HG03060 (cell line): ENCODE data around the gene INSIG1.

ENCODE experiments used
- ATAC-seq: cut with Tn5 transposase; IDR thresholded peaks from one replicate; pipeline ENCODE4 v1.9.1; 2021; ENCODE audit warnings: low read depth, moderate number of reproducible peaks; ENCODE audit not compliant: unreplicated experiment

The INSIG1 gene

GRCh38 chr7:155283565-155284194 lies 14.0 kb upstream of the INSIG1 start:
- ATAC-seq = peak; percentile 95

- ATAC-seq = no peak
Measured at GRCh38 chr7:155284496-155285274, 13.0 kb upstream of the INSIG1 start.

DNA sequence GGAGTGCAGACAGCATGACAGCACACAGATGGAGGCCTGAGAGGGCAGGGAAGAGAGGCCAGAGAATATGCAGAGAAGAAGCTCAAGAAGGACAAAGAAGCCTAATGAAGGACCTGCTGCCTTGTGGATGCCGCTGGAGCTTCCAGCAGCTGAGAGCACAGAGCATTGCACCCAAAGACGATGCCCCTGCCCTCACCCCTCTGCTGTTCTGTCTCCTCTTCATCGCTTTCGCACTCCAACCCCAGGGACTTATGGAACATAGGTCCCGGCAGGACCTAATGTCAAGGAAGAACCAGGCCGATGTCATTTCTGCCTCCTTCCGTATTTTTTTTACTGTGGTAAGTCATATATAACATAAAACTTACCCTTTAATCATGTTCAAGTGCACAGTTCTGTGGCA lies 12.3 kb upstream of the INSIG1 start:
- no peak for ATAC-seq

- no peak for ATAC-seq
Measured at GRCh38 chr7:155285833-155286232, 11.8 kb upstream of the INSIG1 start.

DNA sequence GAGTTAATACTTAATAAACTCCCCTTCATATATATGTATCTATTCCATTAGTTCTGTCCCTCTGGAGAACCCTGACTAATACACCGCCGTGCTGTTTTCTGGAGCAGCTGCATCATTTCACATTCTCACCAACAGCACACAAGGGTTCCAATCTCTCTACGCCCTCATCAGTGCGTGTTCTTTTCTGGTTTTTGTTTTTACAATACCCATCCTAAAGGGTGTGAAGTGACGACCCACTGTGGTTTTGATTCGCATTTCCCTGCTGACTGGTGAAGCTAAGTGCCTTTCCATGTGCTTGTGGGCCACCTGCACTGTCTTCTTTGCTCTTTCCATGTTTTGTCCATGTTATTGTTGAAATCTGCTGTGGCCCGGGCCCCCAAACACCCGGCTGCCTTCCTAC lies 11.0 kb upstream of the INSIG1 start:
- no peak for ATAC-seq

DNA sequence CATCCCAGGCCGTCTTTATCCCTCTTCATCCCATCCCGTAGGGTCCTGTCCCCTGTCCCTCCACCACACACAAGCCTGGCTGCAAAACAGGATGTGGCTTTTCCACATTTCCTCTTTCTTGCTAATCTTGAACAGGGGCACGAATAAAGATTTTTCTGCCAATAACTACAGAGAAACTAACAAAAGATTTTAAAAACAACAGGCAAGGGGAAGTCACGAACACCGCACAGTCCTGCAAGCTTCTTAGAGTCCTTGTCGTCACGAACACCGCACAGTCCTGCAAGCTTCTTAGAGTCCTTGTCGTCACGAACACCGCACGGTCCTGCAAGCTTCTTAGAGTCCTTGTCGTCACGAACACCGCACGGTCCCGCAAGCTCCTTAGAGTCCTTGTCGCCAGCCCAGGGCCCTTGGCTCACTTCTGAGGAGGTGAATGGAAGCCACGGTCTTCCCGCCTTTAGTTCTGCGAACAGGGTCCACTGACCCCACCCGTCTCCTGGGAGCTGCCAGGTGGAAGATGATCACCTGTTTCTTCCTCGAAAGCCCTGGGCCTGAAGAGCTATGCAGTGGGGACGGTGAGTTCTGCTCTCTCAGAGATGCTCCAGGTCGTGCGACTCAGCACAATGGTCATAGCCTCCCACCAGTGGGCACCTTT lies 10.3 kb upstream of the INSIG1 start:
- no peak for ATAC-seq

- no peak for ATAC-seq
Measured at GRCh38 chr7:155288055-155288454, 9.6 kb upstream of the INSIG1 start.

DNA sequence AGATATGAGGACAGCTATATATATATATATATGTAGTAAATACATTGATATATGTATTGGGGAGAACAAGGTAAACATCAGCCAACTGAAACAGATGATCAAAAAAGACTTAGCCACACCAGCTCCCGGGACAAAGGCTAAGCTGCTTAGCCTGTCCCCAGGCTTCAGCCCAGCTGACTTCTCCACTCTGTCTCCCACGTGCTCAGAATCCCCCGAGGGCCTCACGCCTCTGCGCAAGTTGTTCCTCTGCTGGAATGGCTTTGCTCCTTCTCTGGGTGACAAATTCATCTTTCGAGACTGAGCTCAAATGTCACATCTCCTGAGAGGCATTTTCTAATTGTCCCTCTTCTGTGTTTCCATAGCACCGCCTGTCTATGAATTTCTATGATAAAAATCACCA lies 8.6 kb upstream of the INSIG1 start:
- no peak for ATAC-seq

- no peak for ATAC-seq
Measured at GRCh38 chr7:155289949-155290501, 7.7 kb upstream of the INSIG1 start.

DNA sequence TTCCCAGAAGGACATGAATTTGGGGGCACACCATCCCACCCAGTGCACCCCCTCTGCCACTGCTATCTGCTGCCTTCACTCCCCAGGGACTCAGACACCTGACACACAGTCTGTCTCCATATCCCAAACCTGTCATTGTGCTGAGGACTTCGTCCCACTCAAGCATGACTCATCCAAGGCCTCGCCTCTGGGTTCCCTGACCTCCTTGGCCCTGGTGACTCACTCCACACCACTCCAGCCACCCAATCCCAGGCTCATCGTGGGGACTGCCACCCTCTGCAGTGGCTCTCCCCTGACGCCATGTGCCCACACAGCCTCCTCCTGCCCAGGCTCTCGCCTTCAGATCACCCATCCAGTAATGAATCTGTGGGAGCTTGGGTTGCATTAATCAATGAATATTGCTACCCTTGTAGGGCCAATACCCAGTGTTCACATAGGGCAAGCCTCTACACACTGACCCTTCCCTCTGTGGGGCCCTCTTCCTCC lies 6.6 kb upstream of the INSIG1 start:
- no peak for ATAC-seq

GRCh38 chr7:155291729-155292128 lies 5.9 kb upstream of the INSIG1 start:
- ATAC-seq = no peak

DNA sequence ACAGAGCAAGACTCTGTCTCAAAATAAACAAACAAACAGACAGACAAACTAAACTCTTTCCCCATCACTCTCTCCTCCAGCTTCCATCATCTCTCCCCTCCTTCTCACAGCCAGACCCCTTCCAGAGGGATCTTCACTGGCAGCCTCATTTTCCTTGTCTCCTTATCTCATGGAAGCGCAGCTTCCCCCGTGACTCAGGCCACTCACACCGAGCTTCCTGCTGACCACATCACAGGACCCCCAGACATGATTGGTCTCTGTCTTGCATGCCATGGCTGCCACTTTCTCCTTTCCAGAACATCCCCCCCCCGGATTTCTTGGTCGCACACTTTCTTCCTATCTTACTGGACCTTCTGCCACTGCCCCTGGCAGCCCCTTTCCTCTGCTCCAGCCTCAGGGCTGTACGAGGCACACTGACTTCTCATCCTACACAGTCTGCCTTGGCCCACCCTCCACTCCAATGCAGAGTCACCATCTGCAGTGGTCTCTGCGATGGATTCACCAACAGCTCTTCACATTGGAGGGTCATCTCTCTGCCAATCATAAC lies 4.9 kb upstream of the INSIG1 start:
- ATAC-seq = no peak

- ATAC-seq = no peak
Measured at GRCh38 chr7:155293721-155294510, 3.8 kb upstream of the INSIG1 start.

GRCh38 chr7:155294511-155294778 lies 3.2 kb upstream of the INSIG1 start:
- no peak for ATAC-seq

DNA sequence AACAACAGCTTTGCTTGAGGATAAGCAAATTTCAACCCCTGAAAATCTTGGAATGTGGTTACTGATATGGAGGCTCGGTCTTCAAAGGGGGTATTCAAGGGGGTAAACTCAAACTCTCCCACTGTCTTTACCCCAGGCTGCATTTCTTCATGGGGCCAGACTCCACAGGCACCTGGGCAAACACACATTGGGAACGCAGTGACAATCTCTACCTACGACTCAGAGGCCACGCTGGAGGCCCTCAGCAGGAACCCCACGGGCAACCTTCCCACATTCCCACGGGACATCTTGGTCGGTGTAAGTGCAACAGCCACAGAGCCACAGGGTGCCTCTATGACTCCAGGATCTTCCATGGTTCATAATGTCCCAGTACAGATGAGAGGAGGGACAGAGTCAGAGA lies 2.2 kb upstream of the INSIG1 start:
- no peak for ATAC-seq

DNA sequence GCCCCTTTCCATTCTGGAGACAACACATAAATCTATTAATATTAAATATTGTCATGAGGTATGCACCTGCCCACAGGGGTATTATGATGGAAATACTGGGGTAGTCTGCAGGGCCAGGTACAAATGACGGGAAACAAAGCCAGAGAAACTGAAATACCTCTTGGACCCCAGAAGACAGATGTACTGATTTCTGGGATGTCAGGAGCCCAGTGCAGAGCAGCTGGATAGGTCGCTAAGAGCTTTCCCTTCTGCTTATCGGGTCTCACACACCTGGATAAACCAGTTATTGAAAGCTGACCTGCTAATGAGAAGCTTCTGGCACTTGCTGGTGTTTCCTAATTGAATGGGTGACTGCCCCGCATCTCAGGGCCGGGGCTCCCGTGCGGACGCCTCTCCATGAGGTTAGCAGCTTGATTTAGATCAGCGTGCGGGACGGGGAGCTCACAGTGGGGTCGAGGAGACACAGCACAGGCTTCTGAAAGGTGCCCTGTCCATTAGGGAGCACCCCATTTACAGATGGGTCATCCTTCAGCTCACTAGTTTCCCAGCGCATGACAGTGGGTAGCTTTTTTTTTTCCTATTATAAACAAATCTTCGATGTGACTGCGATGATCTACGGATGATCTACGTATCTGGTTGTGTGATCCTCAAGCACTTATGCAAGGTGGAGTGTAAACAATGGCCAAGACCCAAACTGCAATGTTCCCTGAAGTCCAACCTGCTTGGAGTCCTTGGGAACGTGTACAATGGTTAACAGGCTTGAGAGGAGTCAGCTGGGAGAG lies 1.5 kb upstream of the INSIG1 start:
- no peak for ATAC-seq

- peak; percentile 0 for ATAC-seq
Measured at GRCh38 chr7:155296788-155297516, 726 bp upstream of the INSIG1 start.

DNA sequence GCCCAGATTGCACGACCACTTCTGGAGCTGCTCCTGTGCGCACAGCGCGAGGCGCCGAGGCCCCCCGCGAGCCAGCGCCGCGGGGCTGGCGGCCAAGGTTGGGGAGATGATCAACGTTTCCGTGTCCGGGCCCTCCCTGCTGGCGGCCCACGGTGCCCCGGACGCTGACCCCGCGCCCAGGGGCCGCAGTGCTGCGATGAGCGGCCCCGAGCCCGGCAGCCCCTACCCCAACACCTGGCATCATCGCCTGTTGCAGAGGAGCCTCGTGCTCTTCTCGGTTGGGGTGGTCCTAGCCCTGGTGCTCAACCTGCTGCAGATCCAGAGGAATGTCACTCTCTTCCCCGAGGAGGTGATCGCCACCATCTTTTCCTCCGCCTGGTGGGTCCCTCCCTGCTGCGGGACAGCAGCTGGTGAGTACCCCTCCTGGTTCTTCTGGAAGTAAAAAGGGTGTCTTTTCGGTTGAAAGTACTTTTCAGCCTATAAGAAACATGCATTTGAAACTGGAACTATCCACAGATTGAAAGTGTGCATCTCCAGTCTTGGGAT lies 683 bp downstream of the INSIG1 start:
- ATAC-seq = no peak
